Heart right ventricle (tissue), 16 donors: ENCODE results near the gene PRODH2. TPM values are rescaled to one million over a fixed set of nuclear protein-coding genes. Genes with fewer than 3 reads are reported as not detected.

Experiments used
- ATAC-seq, 8 donors: fragments of 200-7000 bp; cut with Tn5 transposase; one replicate each; pipeline ENCODE4 v1.9.1; 2020; ENCODE audit warnings: mild to moderate bottlenecking in 8 of 8, moderate library complexity in 8 of 8, moderate number of reproducible peaks in 1 of 8
- DNase-seq, 2 donors: peaks; one replicate each; pipeline ENCODE4 v3.0.0-alpha.2; 2020
- H3K27ac ChIP-seq, 10 donors: fragments of 200-600 bp; sonication (generic) in 2 of 10; one replicate each; pipeline versions ENCODE4 v1.5.0 to v1.8.0; 2020 to 2022; ENCODE audit warnings: mild to moderate bottlenecking in 3 of 10
- H3K27me3 ChIP-seq, 7 donors: fragments of 200-600 bp; one replicate each; pipeline ENCODE4 v1.8.0; 2021 to 2022; ENCODE audit warnings: mild to moderate bottlenecking in 2 of 7
- H3K36me3 ChIP-seq, 9 donors: fragments of 200-600 bp; sonication (generic) in 1 of 9; one replicate each; pipeline versions ENCODE4 v1.5.0 to v1.8.0; 2020 to 2022; ENCODE audit warnings: mild to moderate bottlenecking in 2 of 9
- H3K4me1 ChIP-seq, 9 donors: fragments of 200-600 bp; sonication (generic) in 1 of 9; one replicate each; pipeline versions ENCODE4 v1.5.0 to v1.8.0; 2020 to 2022; ENCODE audit warnings: mild to moderate bottlenecking in 4 of 9
- H3K4me3 ChIP-seq, 10 donors: fragments of 200-600 bp; sonication (generic) in 2 of 10; one replicate each; pipeline versions ENCODE4 v1.5.0 to v1.8.0; 2020 to 2022; ENCODE audit warnings: mild to moderate bottlenecking in 7 of 10, moderate library complexity in 2 of 10
- H3K9me3 ChIP-seq, 11 donors: fragments of 200-600 bp in 10 of 11; sonication (generic) in 2 of 11; one replicate each; pipeline versions ENCODE4 v1.5.0 to v1.8.0; 2013 to 2022; ENCODE audit warnings: mild to moderate bottlenecking in 2 of 11, control low read depth in 1 of 11, moderate library complexity in 1 of 11
- CTCF ChIP-seq, 9 donors: fragments of 200-600 bp; sonication (generic) in 2 of 9; IDR thresholded peaks; one replicate each; pipeline versions ENCODE4 v1.5.0 to v1.8.0; 2021 to 2022; ENCODE audit warnings: antibody characterized with exemption in 9 of 9, mild to moderate bottlenecking in 5 of 9, moderate library complexity in 1 of 9
- WGBS, 2 donors: extraction: QIAGEN DNeasy Blood & Tissue Kit; methylation state at CpG; one replicate each; pipeline ENCODE4 v1.1.7; 2013; ENCODE audit warnings: inconsistent platforms in 1 of 2; 5-methylcytosine and 5-hydroxymethylcytosine counted together
- intact Hi-C, 10 donors: fragments of 100-400 bp; cut with DNase I; formaldehyde crosslinking; loops; one replicate each; pipeline versions ENCODE4 v1.11.1 to v1.14.2; 2022
- polyA plus RNA-seq, 2 donors: library from polyadenylated mRNA; stranded (reverse); fragments of 200-250 nt; gene quantifications; one replicate each; pipeline ENCODE4 v1.2.3, GENCODE V29; 2013
- total RNA-seq, 10 donors: library from RNA; stranded (reverse); fragmentation: NEBNext Ultra II Directional in 3 of 10; extraction: Animal tissue kit (Norgen Biotek cat#: 25700) in 3 of 10; gene quantifications; one replicate each; pipeline versions ENCODE4 v1.2.1 to v1.2.4, GENCODE V29; 2021 to 2023
- donor health status: Arrhythmogenic right ventricular cardiomyopathy.
- donor health status: ischemic (EF 13 %, LVEDD 7.1; RV severe dilation, severe dysfunction).
- donor health status: healthy with polysubstance abuse.
- donor health status: DM: no; HTN: yes; CAD: no.
- donor health status: DM: no; HTN: no; CAD: no.
- donor health status: ischemic (EF 25% LVEDD 6.9; RV normal size, moderate dysfunction).
- donor health status: ischemic (EF 25% LVEDD 5.7; RV mildly dilated, moderate dysfunction).
- donor health status: healthy.
- donor health status: DM: yes; HTN: yes; CAD: no.
- donor health status: Ischemic cardiomyopathy.
- donor health status: ischemic (EF 35%, LVEDD 5.7; RV mildly dilated, moderate dysfunction).
- donor health status: nonischemic (EF 11% LVEDD 7.7; RV severe dilation, severe dysfunction).
- donor health status: DM: yes; HTN: yes; CAD: no.
- donor health status: PGD.
- donor health status: ischemic (EF 29% LVEDD 5.4; RV normal size, mild dysfunction).
- donor health status: nonischemic (EF 23%, LVEDD 6.1; RV moderate dilation, normal function).

PRODH2 gene
- total and polyA plus RNA-seq, 12 donors, result not detected

- Histone ChIP-seq H3K27ac (no peak overlapping the region), H3K9me3 (peaks cover 0 to 2% (median 0%) of the 10 kb centered on the region in 11 donors), H3K4me1 (no peaks in the 10 kb centered on the region), H3K27me3 (peaks cover 0 to 52% (median 13%) of the 10 kb centered on the region in 7 donors), H3K4me3 (no peak overlapping the region), H3K36me3 (no peaks in the 10 kb centered on the region)
- 72 to 73% methylated on average over 18 of the region's 18 CpGs for WGBS, 2 donors
- intact Hi-C loops, result loop anchor here in 2 of 10 donors (10.0 kb wide), 1 partner anchor 117 kb away; no protein-coding TSS in a partner anchor
- DNase-seq (no peak), ATAC-seq (no peak)
- no peak for TF ChIP-seq CTCF (IDR thresholded peaks at IDR 0.05)
Observed at GRCh38 chr19:35811317-35812219, 1.1 kb downstream of the PRODH2 start.

GRCh38 chr19:35807633-35808032 lies 5.0 kb downstream of the PRODH2 start:
- ATAC-seq (no peak), DNase-seq (no peak)
- Histone ChIP-seq H3K36me3 (no peaks in the 10 kb centered on the region), H3K27me3 (peaks cover 0 to 50% (median 24%) of the 10 kb centered on the region in 7 donors), H3K4me3 (no peak overlapping the region), H3K4me1 (no peaks in the 10 kb centered on the region), H3K9me3 (no peaks in the 10 kb centered on the region), H3K27ac (no peak overlapping the region)
- no peak for TF ChIP-seq CTCF (IDR thresholded peaks at IDR 0.05)
- intact Hi-C loops, result no loop called here
- 92 to 93% methylated on average over 5 of the region's 5 CpGs for WGBS, 2 donors

GRCh38 chr19:35806597-35806996 lies 6.0 kb downstream of the PRODH2 start:
- intact Hi-C loops, result no loop called here
- WGBS, 2 donors, result 82 to 86% methylated on average over 18 of the region's 18 CpGs

More at GRCh38 chr19:35806597-35806996, 6.0 kb downstream of the PRODH2 start:
- ATAC-seq (no peak), DNase-seq (no peak)
- TF ChIP-seq CTCF (IDR thresholded peaks at IDR 0.05), result no peak
- Histone ChIP-seq H3K4me3 (no peak overlapping the region), H3K9me3 (no peaks in the 10 kb centered on the region), H3K4me1 (no peaks in the 10 kb centered on the region), H3K27ac (no peak overlapping the region), H3K27me3 (peaks cover 0 to 41% (median 21%) of the 10 kb centered on the region in 7 donors), H3K36me3 (no peaks in the 10 kb centered on the region)
